ENCODE measurements around the gene JADE2. TPM values are rescaled to one million over a fixed set of nuclear protein-coding genes. Genes with fewer than 3 reads are reported as not detected.

Gene JADE2
- total RNA-seq, 2 donors from 2014 or later, result 37.5 to 47.6 TPM

DNA sequence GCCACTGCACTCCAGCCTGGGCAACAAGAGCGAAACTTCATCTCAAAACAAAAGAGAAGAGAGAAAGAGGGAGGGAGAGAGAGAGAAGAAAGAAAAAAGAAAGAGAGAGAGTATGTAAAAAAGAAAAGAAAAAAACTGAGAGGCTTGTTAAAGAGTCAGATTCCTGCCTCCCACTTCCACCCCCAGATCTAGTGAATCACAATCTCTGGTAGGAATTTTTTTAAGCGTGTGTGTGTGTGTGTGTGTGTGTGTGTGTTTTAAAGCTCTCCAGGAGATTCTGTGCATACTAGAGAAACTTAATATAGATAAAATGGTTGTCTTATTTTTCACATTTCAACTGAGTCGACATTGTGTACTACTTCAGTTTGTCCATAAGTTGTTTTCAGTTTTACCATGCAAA lies 75.1 kb downstream of the JADE2 start:
- DNase-seq (ENCODE audit: low spot score), result no peak
- Histone ChIP-seq H3K27ac (no peak overlapping the region), H3K9me3 (no peaks in the 10 kb centered on the region), H3K27me3 (no peaks in the 10 kb centered on the region), H3K4me1 (no peaks in the 10 kb centered on the region), H3K36me3 (peaks cover 25% of the 10 kb centered on the region), H3K4me3 (no peak overlapping the region)
- TF ChIP-seq, protein P1, sequence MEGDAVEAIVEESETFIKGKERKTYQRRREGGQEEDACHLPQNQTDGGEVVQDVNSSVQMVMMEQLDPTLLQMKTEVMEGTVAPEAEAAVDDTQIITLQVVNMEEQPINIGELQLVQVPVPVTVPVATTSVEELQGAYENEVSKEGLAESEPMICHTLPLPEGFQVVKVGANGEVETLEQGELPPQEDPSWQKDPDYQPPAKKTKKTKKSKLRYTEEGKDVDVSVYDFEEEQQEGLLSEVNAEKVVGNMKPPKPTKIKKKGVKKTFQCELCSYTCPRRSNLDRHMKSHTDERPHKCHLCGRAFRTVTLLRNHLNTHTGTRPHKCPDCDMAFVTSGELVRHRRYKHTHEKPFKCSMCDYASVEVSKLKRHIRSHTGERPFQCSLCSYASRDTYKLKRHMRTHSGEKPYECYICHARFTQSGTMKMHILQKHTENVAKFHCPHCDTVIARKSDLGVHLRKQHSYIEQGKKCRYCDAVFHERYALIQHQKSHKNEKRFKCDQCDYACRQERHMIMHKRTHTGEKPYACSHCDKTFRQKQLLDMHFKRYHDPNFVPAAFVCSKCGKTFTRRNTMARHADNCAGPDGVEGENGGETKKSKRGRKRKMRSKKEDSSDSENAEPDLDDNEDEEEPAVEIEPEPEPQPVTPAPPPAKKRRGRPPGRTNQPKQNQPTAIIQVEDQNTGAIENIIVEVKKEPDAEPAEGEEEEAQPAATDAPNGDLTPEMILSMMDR (IDR thresholded peaks at IDR 0.05), result no peak

GRCh38 chr5:134603059-134603458 lies 77.6 kb downstream of the JADE2 start:
- DNase-seq (ENCODE audit: low spot score), result no peak
- TF ChIP-seq, protein P1 (IDR thresholded peaks at IDR 0.05), result no peak
- no peak overlapping the region for H3K4me3 ChIP-seq
- no peak overlapping the region for H3K27ac ChIP-seq
- peaks cover 48% of the 10 kb centered on the region for H3K36me3 ChIP-seq
- no peaks in the 10 kb centered on the region for H3K9me3 ChIP-seq
- H3K4me1 ChIP-seq, result no peaks in the 10 kb centered on the region
- H3K27me3 ChIP-seq, result no peaks in the 10 kb centered on the region

DNA sequence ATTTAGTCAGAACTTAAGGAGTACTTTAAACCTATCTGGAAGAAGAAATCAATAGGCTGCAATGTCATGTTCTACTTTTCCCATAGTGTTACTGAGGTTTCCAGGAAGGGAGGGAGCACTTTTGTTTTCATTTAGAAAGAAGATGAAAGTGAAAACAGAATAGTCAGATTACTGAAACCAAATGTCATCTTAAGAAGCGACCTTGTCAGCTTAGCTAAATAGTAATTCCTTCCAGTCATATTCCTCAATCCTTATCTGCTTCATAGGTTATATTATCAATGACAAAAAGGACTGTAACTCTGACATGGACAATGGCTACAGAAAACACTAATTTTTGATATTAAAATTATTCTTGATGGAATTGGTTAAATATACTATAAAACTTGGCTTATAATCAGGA lies 79.4 kb downstream of the JADE2 start:
- H3K36me3 ChIP-seq, result peaks cover 64% of the 10 kb centered on the region
- TF ChIP-seq, protein P1 (IDR thresholded peaks at IDR 0.05), result no peak

DNA sequence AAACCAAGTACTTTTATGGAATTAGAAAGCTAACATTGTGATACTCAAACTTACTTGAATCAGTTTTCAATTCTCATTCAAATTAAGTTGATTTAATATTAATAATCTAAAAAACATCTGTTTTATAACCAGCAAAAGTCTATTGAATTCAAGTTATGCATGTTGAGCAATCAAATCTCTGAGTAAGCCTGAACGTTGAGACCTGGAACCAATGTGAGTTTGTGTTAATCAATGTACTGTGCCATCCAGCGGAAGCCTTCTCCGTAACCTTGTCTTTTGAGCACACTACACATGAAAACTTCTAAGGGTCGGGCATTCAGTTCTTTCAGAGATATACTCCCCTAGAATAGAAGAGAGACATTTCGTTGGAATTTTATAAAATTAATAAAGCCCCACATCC lies 81.3 kb downstream of the JADE2 start:
- H3K27ac ChIP-seq, result no peak overlapping the region
- peaks cover 77% of the 10 kb centered on the region for H3K36me3 ChIP-seq
- H3K9me3 ChIP-seq, result no peaks in the 10 kb centered on the region
- H3K27me3 ChIP-seq, result no peaks in the 10 kb centered on the region
- no peaks in the 10 kb centered on the region for H3K4me1 ChIP-seq
- TF ChIP-seq, protein P1 (IDR thresholded peaks at IDR 0.05), result no peak
- DNase-seq (ENCODE audit: low spot score), result no peak
- H3K4me3 ChIP-seq, result no peak overlapping the region

More for the DNA sequence above, 79.4 kb downstream of the JADE2 start:
- H3K27ac ChIP-seq, result no peak overlapping the region
- no peaks in the 10 kb centered on the region for H3K27me3 ChIP-seq
- no peak for DNase-seq (ENCODE audit: low spot score)
- no peak overlapping the region for H3K4me3 ChIP-seq
- H3K4me1 ChIP-seq, result no peaks in the 10 kb centered on the region
- H3K9me3 ChIP-seq, result no peaks in the 10 kb centered on the region

DNA sequence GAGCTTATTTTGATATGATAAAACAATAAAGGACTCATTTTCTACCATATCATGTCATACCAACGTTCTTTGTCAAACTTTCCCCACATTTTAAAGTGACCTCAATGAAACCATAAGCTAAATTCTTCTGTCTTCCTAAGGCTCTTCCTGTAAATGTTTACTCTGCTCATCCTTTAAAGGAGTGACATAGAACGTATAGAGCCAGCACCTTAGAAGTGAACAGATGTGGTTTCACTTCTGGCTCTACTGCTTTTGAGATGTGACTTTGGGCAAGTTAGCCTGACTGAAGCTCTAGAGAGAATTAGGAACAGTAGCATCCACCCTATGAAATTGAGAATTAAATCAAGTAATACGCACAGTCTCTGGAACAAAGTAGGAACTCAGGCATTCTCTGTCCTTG lies 83.1 kb downstream of the JADE2 start:
- H3K27me3 ChIP-seq, result no peaks in the 10 kb centered on the region
- no peak overlapping the region for H3K27ac ChIP-seq
- peaks cover 84% of the 10 kb centered on the region for H3K36me3 ChIP-seq
- no peak overlapping the region for H3K4me3 ChIP-seq
- H3K9me3 ChIP-seq, result no peaks in the 10 kb centered on the region
- DNase-seq (ENCODE audit: low spot score), result no peak
- H3K4me1 ChIP-seq, result no peaks in the 10 kb centered on the region
- TF ChIP-seq, protein P1 (IDR thresholded peaks at IDR 0.05), result no peak

- H3K27me3 ChIP-seq, result no peaks in the 10 kb centered on the region
- H3K9me3 ChIP-seq, result no peaks in the 10 kb centered on the region
- DNase-seq (ENCODE audit: low spot score), result no peak
- no peaks in the 10 kb centered on the region for H3K4me1 ChIP-seq
- TF ChIP-seq, protein P1 (IDR thresholded peaks at IDR 0.05), result no peak
- H3K4me3 ChIP-seq, result no peak overlapping the region
- H3K27ac ChIP-seq, result peak overlapping the region in 1 of 2 donors; percentile 45
- peaks cover 77% of the 10 kb centered on the region for H3K36me3 ChIP-seq
These were observed 83.9 kb downstream of the JADE2 start for GRCh38 chr5:134609232-134609851.
